HCT116 (cell line): ENCODE results near the gene USP10.

Experiments
- ATF3 ChIP-seq: IDR thresholded peaks from 2 replicates; pipeline ENCODE4 v1.6.1; 2012
- ELF1 ChIP-seq: IDR thresholded peaks from 2 replicates; pipeline ENCODE4 v1.6.1; 2012; ENCODE audit warnings: low read depth, borderline replicate concordance
- EZH2 ChIP-seq: fragments of 200-600 bp; sonication (generic); IDR thresholded peaks from 2 replicates; pipeline ENCODE4 v1.6.1; 2017; ENCODE audit warnings: antibody characterized with exemption, mixed run types
- JUND ChIP-seq: IDR thresholded peaks from 2 replicates; pipeline ENCODE4 v1.6.1; 2012
- POLR2A ChIP-seq: IDR thresholded peaks from 2 replicates; pipeline ENCODE4 v1.7.0; 2011; ENCODE audit warnings: borderline replicate concordance; ENCODE audit not compliant: insufficient read depth, insufficient read length; ENCODE audit errors: extremely low read depth
- POLR2AphosphoS5 ChIP-seq: IDR thresholded peaks from 2 replicates; pipeline ENCODE4 v1.6.1; 2011; ENCODE audit warnings: mild to moderate bottlenecking, low read depth, low read length, moderate library complexity
- YY1 ChIP-seq: IDR thresholded peaks from 2 replicates; pipeline ENCODE4 v1.6.1; 2011; ENCODE audit warnings: low read length, low read depth, moderate library complexity, mild to moderate bottlenecking; ENCODE audit not compliant: insufficient replicate concordance; ENCODE audit errors: extremely low read depth
- TF ChIP-seq, protein P1 (sequence below), 3 experiments: fragments of 200-600 bp in 1 of 3; sonication (generic) in 1 of 3; IDR thresholded peaks in 2 of 3; conservative IDR thresholded peaks in 1 of 3; 2 replicates each; pipeline ENCODE4 v1.5.1; 2012 to 2017; ENCODE audit warnings: low read depth in 2 of 3, low read length in 2 of 3, antibody characterized with exemption in 1 of 3, borderline replicate concordance in 1 of 3, control low read depth in 1 of 3, mild to moderate bottlenecking in 1 of 3, mixed read lengths in 1 of 3, mixed run types in 1 of 3, moderate library complexity in 1 of 3; ENCODE audit not compliant: insufficient read depth in 1 of 3
- TF ChIP-seq, protein P2 (sequence below): IDR thresholded peaks from 2 replicates; pipeline ENCODE4 v1.6.1; 2012; ENCODE audit warnings: low read depth

DNA sequence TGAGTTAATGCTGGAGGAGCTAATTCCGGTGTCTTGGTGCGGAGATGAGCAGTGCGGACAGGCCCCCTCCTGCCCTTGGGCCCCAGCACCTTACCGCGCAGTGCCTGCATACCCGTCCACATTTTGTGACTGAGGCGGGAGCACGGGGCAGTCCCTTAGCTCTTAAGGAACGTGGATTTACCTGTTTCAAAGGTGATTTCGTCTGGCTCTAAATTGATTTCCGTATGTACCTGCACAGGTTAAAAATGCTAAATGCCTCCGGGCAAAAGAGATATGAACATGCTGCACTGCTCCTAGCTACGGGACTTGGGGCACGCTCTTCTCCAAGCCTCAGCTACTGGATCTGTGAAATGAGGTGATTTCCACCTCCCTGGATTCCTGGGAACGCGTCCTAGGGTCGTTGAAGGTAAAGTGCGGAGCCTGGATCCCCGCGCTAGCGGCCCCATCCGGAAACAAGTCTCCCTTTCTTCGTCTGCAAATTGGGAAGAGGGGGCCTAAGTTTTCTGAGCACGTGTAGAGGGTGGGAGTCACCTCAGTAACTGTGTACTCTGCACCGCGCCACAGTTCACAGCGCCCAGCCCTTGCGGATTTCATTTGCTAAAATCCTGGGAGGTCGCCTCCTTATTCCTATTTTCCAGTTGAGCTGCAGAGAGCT is 119.3 kb downstream of the USP10 start:
- TF ChIP-seq, protein P1, sequence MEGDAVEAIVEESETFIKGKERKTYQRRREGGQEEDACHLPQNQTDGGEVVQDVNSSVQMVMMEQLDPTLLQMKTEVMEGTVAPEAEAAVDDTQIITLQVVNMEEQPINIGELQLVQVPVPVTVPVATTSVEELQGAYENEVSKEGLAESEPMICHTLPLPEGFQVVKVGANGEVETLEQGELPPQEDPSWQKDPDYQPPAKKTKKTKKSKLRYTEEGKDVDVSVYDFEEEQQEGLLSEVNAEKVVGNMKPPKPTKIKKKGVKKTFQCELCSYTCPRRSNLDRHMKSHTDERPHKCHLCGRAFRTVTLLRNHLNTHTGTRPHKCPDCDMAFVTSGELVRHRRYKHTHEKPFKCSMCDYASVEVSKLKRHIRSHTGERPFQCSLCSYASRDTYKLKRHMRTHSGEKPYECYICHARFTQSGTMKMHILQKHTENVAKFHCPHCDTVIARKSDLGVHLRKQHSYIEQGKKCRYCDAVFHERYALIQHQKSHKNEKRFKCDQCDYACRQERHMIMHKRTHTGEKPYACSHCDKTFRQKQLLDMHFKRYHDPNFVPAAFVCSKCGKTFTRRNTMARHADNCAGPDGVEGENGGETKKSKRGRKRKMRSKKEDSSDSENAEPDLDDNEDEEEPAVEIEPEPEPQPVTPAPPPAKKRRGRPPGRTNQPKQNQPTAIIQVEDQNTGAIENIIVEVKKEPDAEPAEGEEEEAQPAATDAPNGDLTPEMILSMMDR (IDR thresholded peaks at IDR 0.05 in 2 of 3, conservative IDR thresholded peaks at IDR 0.05 in 1 of 3; ENCODE audit: borderline replicate concordance in 1 of 3, insufficient read depth in 1 of 3, low read depth in 2 of 3, low read length in 2 of 3) = no peak
- TF ChIP-seq POLR2A (no peak), JUND (no peak), EZH2 (no peak), ATF3 (no peak), POLR2AphosphoS5 (no peak), ELF1 (no peak), YY1 (no peak)
- TF ChIP-seq, protein P2, sequence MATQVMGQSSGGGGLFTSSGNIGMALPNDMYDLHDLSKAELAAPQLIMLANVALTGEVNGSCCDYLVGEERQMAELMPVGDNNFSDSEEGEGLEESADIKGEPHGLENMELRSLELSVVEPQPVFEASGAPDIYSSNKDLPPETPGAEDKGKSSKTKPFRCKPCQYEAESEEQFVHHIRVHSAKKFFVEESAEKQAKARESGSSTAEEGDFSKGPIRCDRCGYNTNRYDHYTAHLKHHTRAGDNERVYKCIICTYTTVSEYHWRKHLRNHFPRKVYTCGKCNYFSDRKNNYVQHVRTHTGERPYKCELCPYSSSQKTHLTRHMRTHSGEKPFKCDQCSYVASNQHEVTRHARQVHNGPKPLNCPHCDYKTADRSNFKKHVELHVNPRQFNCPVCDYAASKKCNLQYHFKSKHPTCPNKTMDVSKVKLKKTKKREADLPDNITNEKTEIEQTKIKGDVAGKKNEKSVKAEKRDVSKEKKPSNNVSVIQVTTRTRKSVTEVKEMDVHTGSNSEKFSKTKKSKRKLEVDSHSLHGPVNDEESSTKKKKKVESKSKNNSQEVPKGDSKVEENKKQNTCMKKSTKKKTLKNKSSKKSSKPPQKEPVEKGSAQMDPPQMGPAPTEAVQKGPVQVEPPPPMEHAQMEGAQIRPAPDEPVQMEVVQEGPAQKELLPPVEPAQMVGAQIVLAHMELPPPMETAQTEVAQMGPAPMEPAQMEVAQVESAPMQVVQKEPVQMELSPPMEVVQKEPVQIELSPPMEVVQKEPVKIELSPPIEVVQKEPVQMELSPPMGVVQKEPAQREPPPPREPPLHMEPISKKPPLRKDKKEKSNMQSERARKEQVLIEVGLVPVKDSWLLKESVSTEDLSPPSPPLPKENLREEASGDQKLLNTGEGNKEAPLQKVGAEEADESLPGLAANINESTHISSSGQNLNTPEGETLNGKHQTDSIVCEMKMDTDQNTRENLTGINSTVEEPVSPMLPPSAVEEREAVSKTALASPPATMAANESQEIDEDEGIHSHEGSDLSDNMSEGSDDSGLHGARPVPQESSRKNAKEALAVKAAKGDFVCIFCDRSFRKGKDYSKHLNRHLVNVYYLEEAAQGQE = no peak
